Measurements from ENCODE around the gene ADAMTS13. TPM values are rescaled to one million over a fixed set of nuclear protein-coding genes. Genes with fewer than 3 reads are reported as not detected.
"Not testable (repeated sequence)": the region's sequence is repeated elsewhere in the genome, so short reads cannot be mapped to it uniquely, and the experiment has no call there.

ADAMTS13 gene
- total RNA-seq, 1 donor from 2014 or later = 9.1 TPM

- H3K27ac Mint-ChIP-seq (ENCODE audit: unreplicated experiment) = no peak overlapping the region
- TF ChIP-seq, protein P1, sequence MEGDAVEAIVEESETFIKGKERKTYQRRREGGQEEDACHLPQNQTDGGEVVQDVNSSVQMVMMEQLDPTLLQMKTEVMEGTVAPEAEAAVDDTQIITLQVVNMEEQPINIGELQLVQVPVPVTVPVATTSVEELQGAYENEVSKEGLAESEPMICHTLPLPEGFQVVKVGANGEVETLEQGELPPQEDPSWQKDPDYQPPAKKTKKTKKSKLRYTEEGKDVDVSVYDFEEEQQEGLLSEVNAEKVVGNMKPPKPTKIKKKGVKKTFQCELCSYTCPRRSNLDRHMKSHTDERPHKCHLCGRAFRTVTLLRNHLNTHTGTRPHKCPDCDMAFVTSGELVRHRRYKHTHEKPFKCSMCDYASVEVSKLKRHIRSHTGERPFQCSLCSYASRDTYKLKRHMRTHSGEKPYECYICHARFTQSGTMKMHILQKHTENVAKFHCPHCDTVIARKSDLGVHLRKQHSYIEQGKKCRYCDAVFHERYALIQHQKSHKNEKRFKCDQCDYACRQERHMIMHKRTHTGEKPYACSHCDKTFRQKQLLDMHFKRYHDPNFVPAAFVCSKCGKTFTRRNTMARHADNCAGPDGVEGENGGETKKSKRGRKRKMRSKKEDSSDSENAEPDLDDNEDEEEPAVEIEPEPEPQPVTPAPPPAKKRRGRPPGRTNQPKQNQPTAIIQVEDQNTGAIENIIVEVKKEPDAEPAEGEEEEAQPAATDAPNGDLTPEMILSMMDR (IDR thresholded peaks at IDR 0.05; ENCODE audit: unreplicated experiment) = no peak
- no peaks in the 10 kb centered on the region for H3K36me3 Mint-ChIP-seq (ENCODE audit: low read depth, unreplicated experiment)
- H3K4me1 Mint-ChIP-seq (ENCODE audit: unreplicated experiment) = no peaks in the 10 kb centered on the region
- DNase-seq (ENCODE audit: low spot score) = no peak
- peaks cover 2% of the 10 kb centered on the region for H3K27me3 Mint-ChIP-seq (ENCODE audit: unreplicated experiment)
- H3K4me3 Mint-ChIP-seq (ENCODE audit: unreplicated experiment) = no peak overlapping the region
- no peaks in the 10 kb centered on the region for H3K9me3 Mint-ChIP-seq (ENCODE audit: unreplicated experiment)
These were observed 34.5 kb upstream of the ADAMTS13 start for GRCh38 chr9:133387680-133388079.

GRCh38 chr9:133389025-133389557 is 33.1 kb upstream of the ADAMTS13 start:
- no peak for DNase-seq (ENCODE audit: low spot score)
- peaks cover 2% of the 10 kb centered on the region for H3K27me3 Mint-ChIP-seq (ENCODE audit: unreplicated experiment)
- TF ChIP-seq, protein P1 (IDR thresholded peaks at IDR 0.05; ENCODE audit: unreplicated experiment) = no peak
- H3K27ac Mint-ChIP-seq (ENCODE audit: unreplicated experiment) = no peak overlapping the region
- no peaks in the 10 kb centered on the region for H3K9me3 Mint-ChIP-seq (ENCODE audit: unreplicated experiment)
- H3K36me3 Mint-ChIP-seq (ENCODE audit: low read depth, unreplicated experiment) = no peaks in the 10 kb centered on the region
- H3K4me3 Mint-ChIP-seq (ENCODE audit: unreplicated experiment) = no peak overlapping the region
- no peaks in the 10 kb centered on the region for H3K4me1 Mint-ChIP-seq (ENCODE audit: unreplicated experiment)

- Mint-ChIP-seq H3K4me3 (ENCODE audit: unreplicated experiment) (no peak overlapping the region), H3K27me3 (ENCODE audit: unreplicated experiment) (peaks cover 2% of the 10 kb centered on the region), H3K9me3 (ENCODE audit: unreplicated experiment) (no peaks in the 10 kb centered on the region), H3K4me1 (ENCODE audit: unreplicated experiment) (no peaks in the 10 kb centered on the region), H3K27ac (ENCODE audit: unreplicated experiment) (no peak overlapping the region), H3K36me3 (ENCODE audit: low read depth, unreplicated experiment) (no peaks in the 10 kb centered on the region)
- no peak for DNase-seq (ENCODE audit: low spot score)
- TF ChIP-seq, protein P1 (IDR thresholded peaks at IDR 0.05; ENCODE audit: unreplicated experiment) = no peak
These were observed 32.6 kb upstream of the ADAMTS13 start for GRCh38 chr9:133389562-133389961.

- Mint-ChIP-seq H3K4me1 (ENCODE audit: unreplicated experiment) (no peaks in the 10 kb centered on the region), H3K36me3 (ENCODE audit: low read depth, unreplicated experiment) (no peaks in the 10 kb centered on the region), H3K27ac (ENCODE audit: unreplicated experiment) (no peak overlapping the region), H3K27me3 (ENCODE audit: unreplicated experiment) (peaks cover 5% of the 10 kb centered on the region), H3K4me3 (ENCODE audit: unreplicated experiment) (no peak overlapping the region), H3K9me3 (ENCODE audit: unreplicated experiment) (no peaks in the 10 kb centered on the region)
- DNase-seq (ENCODE audit: low spot score) = no peak
- TF ChIP-seq, protein P1 (IDR thresholded peaks at IDR 0.05; ENCODE audit: unreplicated experiment) = no peak
These were observed 31.5 kb upstream of the ADAMTS13 start for GRCh38 chr9:133390713-133391112.

DNA sequence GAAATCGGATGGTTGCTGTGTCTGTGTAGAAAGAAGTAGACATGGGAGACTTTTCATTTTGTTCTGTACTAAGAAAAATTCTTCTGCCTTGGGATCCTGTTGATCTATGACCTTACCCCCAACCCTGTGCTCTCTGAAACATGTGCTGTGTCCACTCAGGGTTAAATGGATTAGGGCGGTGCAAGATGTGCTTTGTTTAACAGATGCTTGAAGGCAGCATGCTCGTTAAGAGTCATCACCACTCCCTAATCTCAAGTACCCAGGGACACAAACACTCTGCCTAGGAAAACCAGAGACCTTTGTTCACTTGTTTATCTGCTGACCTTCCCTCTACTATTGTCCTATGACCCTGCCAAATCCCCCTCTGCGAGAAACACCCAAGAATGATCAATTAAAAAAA is 30.7 kb upstream of the ADAMTS13 start:
- not testable (repeated sequence) for H3K27ac Mint-ChIP-seq (ENCODE audit: unreplicated experiment); H3K4me3 Mint-ChIP-seq (ENCODE audit: unreplicated experiment); H3K36me3 Mint-ChIP-seq (ENCODE audit: low read depth, unreplicated experiment); DNase-seq (ENCODE audit: low spot score); H3K9me3 Mint-ChIP-seq (ENCODE audit: unreplicated experiment); H3K4me1 Mint-ChIP-seq (ENCODE audit: unreplicated experiment)
- peaks cover 10% of the 10 kb centered on the region for H3K27me3 Mint-ChIP-seq (ENCODE audit: unreplicated experiment)

GRCh38 chr9:133392308-133392707 is 29.9 kb upstream of the ADAMTS13 start:
- not testable (repeated sequence) for DNase-seq (ENCODE audit: low spot score); H3K27ac Mint-ChIP-seq (ENCODE audit: unreplicated experiment); H3K4me3 Mint-ChIP-seq (ENCODE audit: unreplicated experiment); H3K4me1 Mint-ChIP-seq (ENCODE audit: unreplicated experiment); H3K27me3 Mint-ChIP-seq (ENCODE audit: unreplicated experiment); H3K36me3 Mint-ChIP-seq (ENCODE audit: low read depth, unreplicated experiment); H3K9me3 Mint-ChIP-seq (ENCODE audit: unreplicated experiment)

Measured in endothelial cell (in vitro differentiated cells).